Measurements from ENCODE around the gene ITFG2. TPM values are rescaled to one million over a fixed set of nuclear protein-coding genes. Genes with fewer than 3 reads are reported as not detected.

Gene ITFG2
- total and polyA plus RNA-seq, 4 donors: 7.5 to 26.3 (median 11.4) TPM

DNA sequence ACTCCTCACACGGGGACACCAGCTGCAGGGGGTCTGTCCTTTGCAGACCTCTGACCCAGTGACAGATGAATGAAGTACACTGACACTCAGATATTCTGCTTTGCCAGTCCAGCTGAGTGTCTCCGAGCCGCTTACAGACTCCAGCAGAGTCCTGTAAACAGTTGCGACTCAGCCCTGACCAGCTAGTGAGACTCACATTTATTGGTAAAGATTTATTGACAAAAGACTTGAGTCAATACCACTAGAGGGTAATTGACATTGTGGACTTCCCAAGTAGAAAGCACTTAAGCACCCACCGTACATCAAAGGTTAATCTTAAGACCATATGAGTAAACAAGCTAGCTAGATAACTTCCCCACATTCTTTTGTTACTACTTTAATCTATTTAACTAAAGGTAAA is 27.5 kb upstream of the ITFG2 start (continued):
- TF ChIP-seq, protein P1, sequence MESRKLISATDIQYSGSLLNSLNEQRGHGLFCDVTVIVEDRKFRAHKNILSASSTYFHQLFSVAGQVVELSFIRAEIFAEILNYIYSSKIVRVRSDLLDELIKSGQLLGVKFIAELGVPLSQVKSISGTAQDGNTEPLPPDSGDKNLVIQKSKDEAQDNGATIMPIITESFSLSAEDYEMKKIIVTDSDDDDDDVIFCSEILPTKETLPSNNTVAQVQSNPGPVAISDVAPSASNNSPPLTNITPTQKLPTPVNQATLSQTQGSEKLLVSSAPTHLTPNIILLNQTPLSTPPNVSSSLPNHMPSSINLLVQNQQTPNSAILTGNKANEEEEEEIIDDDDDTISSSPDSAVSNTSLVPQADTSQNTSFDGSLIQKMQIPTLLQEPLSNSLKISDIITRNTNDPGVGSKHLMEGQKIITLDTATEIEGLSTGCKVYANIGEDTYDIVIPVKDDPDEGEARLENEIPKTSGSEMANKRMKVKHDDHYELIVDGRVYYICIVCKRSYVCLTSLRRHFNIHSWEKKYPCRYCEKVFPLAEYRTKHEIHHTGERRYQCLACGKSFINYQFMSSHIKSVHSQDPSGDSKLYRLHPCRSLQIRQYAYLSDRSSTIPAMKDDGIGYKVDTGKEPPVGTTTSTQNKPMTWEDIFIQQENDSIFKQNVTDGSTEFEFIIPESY (IDR thresholded peaks at IDR 0.05): no peak
- TF ChIP-seq GABPA (IDR thresholded peaks at IDR 0.05 in 1 of 2, conservative IDR thresholded peaks at IDR 0.05 in 1 of 2) (no peak), HNF4G (IDR thresholded peaks at IDR 0.05) (no peak), JUND (IDR thresholded peaks at IDR 0.05) (no peak)

DNA sequence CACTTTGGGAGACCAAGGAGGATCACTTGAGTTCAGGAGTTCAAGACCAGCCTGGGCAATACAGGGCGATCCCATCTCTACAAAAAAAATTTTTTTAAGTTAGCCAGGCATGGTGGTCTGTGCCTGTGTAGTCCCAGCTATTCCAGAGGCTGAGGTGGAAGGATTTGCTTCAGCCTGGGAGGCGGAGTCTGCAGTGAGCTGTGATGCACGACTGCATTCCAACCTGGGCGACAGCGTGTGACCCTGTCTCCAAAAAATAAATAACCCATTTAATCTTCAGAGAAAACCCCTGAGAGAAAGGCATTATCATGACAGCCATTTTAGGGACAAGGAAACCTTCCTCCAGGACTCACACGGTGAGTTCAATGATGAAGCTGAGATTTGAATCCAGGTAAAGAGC is 21.4 kb upstream of the ITFG2 start:
- no peak overlapping the region for H3K9ac ChIP-seq (ENCODE audit: low read depth in 1 of 2, low read length in 2 of 2)

More for the DNA sequence above, 21.4 kb upstream of the ITFG2 start:
- Histone ChIP-seq H3K9me3 (ENCODE audit: control insufficient read depth in 4 of 4, low read length in 3 of 4) (no peaks in the 10 kb centered on the region), H3K36me3 (ENCODE audit: control insufficient read depth in 4 of 4, insufficient read depth in 3 of 4, low read depth in 1 of 4, low read length in 3 of 4) (no peaks in the 10 kb centered on the region), H3K4me1 (ENCODE audit: control insufficient read depth in 4 of 4, insufficient read depth in 4 of 4, low read length in 3 of 4) (peaks cover 1 to 10% (median 2%) of the 10 kb centered on the region in 4 donors), H3K27me3 (ENCODE audit: control insufficient read depth in 4 of 4, insufficient read depth in 4 of 4, low read length in 3 of 4) (no peaks in the 10 kb centered on the region), H3K4me3 (ENCODE audit: low read depth in 1 of 3, low read length in 3 of 3) (no peak overlapping the region), H3K27ac (ENCODE audit: low read depth in 1 of 2, low read length in 2 of 2) (no peak overlapping the region)
- no peak for DNase-seq (ENCODE audit: low spot score)
- WGBS: 92% methylated on average over 6 of the region's 6 CpGs
- TF ChIP-seq, protein P2, sequence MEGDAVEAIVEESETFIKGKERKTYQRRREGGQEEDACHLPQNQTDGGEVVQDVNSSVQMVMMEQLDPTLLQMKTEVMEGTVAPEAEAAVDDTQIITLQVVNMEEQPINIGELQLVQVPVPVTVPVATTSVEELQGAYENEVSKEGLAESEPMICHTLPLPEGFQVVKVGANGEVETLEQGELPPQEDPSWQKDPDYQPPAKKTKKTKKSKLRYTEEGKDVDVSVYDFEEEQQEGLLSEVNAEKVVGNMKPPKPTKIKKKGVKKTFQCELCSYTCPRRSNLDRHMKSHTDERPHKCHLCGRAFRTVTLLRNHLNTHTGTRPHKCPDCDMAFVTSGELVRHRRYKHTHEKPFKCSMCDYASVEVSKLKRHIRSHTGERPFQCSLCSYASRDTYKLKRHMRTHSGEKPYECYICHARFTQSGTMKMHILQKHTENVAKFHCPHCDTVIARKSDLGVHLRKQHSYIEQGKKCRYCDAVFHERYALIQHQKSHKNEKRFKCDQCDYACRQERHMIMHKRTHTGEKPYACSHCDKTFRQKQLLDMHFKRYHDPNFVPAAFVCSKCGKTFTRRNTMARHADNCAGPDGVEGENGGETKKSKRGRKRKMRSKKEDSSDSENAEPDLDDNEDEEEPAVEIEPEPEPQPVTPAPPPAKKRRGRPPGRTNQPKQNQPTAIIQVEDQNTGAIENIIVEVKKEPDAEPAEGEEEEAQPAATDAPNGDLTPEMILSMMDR (IDR thresholded peaks at IDR 0.05; ENCODE audit: low read depth, low read length, missing input control): no peak
- TF ChIP-seq, protein P3, sequence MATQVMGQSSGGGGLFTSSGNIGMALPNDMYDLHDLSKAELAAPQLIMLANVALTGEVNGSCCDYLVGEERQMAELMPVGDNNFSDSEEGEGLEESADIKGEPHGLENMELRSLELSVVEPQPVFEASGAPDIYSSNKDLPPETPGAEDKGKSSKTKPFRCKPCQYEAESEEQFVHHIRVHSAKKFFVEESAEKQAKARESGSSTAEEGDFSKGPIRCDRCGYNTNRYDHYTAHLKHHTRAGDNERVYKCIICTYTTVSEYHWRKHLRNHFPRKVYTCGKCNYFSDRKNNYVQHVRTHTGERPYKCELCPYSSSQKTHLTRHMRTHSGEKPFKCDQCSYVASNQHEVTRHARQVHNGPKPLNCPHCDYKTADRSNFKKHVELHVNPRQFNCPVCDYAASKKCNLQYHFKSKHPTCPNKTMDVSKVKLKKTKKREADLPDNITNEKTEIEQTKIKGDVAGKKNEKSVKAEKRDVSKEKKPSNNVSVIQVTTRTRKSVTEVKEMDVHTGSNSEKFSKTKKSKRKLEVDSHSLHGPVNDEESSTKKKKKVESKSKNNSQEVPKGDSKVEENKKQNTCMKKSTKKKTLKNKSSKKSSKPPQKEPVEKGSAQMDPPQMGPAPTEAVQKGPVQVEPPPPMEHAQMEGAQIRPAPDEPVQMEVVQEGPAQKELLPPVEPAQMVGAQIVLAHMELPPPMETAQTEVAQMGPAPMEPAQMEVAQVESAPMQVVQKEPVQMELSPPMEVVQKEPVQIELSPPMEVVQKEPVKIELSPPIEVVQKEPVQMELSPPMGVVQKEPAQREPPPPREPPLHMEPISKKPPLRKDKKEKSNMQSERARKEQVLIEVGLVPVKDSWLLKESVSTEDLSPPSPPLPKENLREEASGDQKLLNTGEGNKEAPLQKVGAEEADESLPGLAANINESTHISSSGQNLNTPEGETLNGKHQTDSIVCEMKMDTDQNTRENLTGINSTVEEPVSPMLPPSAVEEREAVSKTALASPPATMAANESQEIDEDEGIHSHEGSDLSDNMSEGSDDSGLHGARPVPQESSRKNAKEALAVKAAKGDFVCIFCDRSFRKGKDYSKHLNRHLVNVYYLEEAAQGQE (IDR thresholded peaks at IDR 0.05): no peak
- no peak for TF ChIP-seq FOXA1 (IDR thresholded peaks at IDR 0.05)
- TF ChIP-seq RAD21 (IDR thresholded peaks at IDR 0.05): no peak
- no peak for TF ChIP-seq EGR1 (IDR thresholded peaks at IDR 0.05; ENCODE audit: low read depth in 2 of 2)
- TF ChIP-seq YY1 (IDR thresholded peaks at IDR 0.05): no peak
- no peak for TF ChIP-seq RXRA (IDR thresholded peaks at IDR 0.05)
